Neural cell (in vitro differentiated cells): ENCODE data around the gene MAPK8IP3.

Experiments
- EP300 ChIP-seq: fragments of 450-650 bp; conservative IDR thresholded peaks from 2 replicates; pipeline ENCODE4 v1.6.1; 2014; ENCODE audit warnings: antibody characterized with exemption, mild to moderate bottlenecking, moderate library complexity; ENCODE audit not compliant: poor library complexity, severe bottlenecking
- EZH2 ChIP-seq: fragments of 200-600, 300-800 bp; shearing (Covaris generic), sonication (generic); IDR thresholded peaks from 2 replicates; pipeline ENCODE4 v1.6.1; 2014; ENCODE audit warnings: antibody characterized with exemption, low read length, borderline replicate concordance, mild to moderate bottlenecking; ENCODE audit not compliant: insufficient read depth, poor library complexity, severe bottlenecking
- MXI1 ChIP-seq: fragments of 450-650 bp; conservative IDR thresholded peaks from 2 replicates; pipeline ENCODE4 v1.6.1; 2014; ENCODE audit warnings: antibody characterized with exemption, mild to moderate bottlenecking; ENCODE audit not compliant: poor library complexity, severe bottlenecking
- POLR2AphosphoS5 ChIP-seq: IDR thresholded peaks from 2 replicates; pipeline ENCODE4 v1.6.1; 2012
- RAD21 ChIP-seq: fragments of 450-650 bp; conservative IDR thresholded peaks from 2 replicates; pipeline ENCODE4 v1.6.1; 2014; ENCODE audit warnings: antibody characterized with exemption, mild to moderate bottlenecking, moderate library complexity
- TAF1 ChIP-seq: IDR thresholded peaks from 2 replicates; pipeline ENCODE4 v1.6.1; 2012; ENCODE audit warnings: low read depth
- TF ChIP-seq, protein P1 (sequence below): fragments of 450-650 bp; IDR thresholded peaks from 2 replicates; pipeline ENCODE4 v1.5.1; 2014; ENCODE audit warnings: antibody characterized with exemption, mild to moderate bottlenecking, moderate library complexity; ENCODE audit not compliant: poor library complexity, severe bottlenecking

DNA sequence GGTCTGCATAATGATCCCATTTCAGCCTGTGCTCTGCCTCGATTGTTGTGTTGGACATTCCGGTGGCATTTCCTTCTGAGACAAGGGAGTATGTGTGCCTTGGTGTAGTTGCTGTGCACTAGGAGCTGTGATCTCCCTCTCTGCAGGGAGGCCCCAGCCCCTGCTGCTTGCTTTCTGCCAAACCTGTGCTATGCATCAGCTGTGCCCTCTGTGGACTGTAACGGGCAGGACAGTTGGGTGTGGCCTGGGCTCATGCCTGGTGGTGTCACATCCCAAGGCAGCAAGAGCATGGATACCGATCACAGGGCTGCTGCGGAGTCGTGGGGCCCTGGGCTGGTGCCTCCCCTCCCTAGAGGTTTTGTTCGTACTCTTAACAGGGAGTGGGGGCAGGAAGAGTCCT is 31.7 kb upstream of the MAPK8IP3 start:
- TF ChIP-seq POLR2AphosphoS5 = no peak
- no peak for TF ChIP-seq RAD21
- TF ChIP-seq TAF1 = no peak
- TF ChIP-seq, protein P1, sequence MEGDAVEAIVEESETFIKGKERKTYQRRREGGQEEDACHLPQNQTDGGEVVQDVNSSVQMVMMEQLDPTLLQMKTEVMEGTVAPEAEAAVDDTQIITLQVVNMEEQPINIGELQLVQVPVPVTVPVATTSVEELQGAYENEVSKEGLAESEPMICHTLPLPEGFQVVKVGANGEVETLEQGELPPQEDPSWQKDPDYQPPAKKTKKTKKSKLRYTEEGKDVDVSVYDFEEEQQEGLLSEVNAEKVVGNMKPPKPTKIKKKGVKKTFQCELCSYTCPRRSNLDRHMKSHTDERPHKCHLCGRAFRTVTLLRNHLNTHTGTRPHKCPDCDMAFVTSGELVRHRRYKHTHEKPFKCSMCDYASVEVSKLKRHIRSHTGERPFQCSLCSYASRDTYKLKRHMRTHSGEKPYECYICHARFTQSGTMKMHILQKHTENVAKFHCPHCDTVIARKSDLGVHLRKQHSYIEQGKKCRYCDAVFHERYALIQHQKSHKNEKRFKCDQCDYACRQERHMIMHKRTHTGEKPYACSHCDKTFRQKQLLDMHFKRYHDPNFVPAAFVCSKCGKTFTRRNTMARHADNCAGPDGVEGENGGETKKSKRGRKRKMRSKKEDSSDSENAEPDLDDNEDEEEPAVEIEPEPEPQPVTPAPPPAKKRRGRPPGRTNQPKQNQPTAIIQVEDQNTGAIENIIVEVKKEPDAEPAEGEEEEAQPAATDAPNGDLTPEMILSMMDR = no peak
- no peak for TF ChIP-seq MXI1
- no peak for TF ChIP-seq EP300
- no peak for TF ChIP-seq EZH2
